ENCODE results near the gene AP3S1. TPM values are rescaled to one million over a fixed set of nuclear protein-coding genes. Genes with fewer than 3 reads are reported as not detected.

AP3S1 gene
- polyA plus RNA-seq, 3 donors: 30.2 to 86.1 (median 84.8) TPM

DNA sequence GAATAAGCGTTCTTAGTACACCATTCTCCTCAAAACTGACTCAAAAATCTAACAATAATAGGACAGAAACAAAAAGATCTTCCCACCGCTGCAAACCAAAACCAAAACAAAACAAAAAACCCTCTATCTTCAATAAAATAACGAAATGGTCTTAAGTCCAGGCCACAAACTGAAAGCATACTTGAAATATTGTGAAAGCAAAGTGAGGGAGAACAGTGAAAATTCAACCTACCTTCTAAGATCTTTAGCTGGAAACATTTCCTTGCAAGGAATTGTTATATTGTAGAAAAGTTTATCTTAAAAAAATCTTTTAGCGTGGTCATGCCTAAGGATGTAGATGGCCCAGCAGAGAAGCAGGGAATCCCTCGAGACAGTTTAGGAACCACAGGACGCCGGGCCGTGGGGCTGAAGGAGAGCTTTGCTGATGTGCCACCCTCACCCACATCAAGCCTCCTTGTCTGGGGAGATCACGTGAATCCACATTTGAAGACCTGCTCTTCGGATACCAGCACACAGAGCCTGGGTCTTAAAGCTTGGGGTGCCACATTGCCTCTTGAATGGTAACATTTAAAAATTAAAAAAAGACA is 92.7 kb downstream of the AP3S1 start:
- no peak overlapping the region for H3K4me2 ChIP-seq (replicated peaks; ENCODE audit: extremely low read depth, low read length, poor library complexity, severe bottlenecking)
- 96% methylated on average over 4 of the region's 10 CpGs for WGBS (ENCODE audit: insufficient coverage)
- H3K27me3 Mint-ChIP-seq (ENCODE audit: low read depth in 3 of 3): peaks cover 0 to 2% (median 2%) of the 10 kb centered on the region in 3 donors
- no peaks in the 10 kb centered on the region for H4K20me1 ChIP-seq (ENCODE audit: insufficient read depth, low read length)
- no peak overlapping the region for H3K9ac ChIP-seq (ENCODE audit: insufficient read depth, low read length, poor library complexity, severe bottlenecking)
- no peak overlapping the region for H2AFZ ChIP-seq (ENCODE audit: insufficient read depth, low read depth, low read length, poor library complexity, severe bottlenecking)
- H3K27me3 ChIP-seq (ENCODE audit: control insufficient read depth in 2 of 2, insufficient read depth in 2 of 2, low read length in 2 of 2): no peaks in the 10 kb centered on the region
- no peaks in the 10 kb centered on the region for H3K4me1 ChIP-seq (ENCODE audit: control insufficient read depth in 1 of 2, insufficient read depth in 2 of 2, low read length in 2 of 2)
- H3K4me3 Mint-ChIP-seq: no peak overlapping the region
- H3K4me1 Mint-ChIP-seq: no peaks in the 10 kb centered on the region
- intact Hi-C loops (cut with micrococcal nuclease): no loop called here
- H3K79me2 ChIP-seq (ENCODE audit: insufficient read depth, low read length): no peaks in the 10 kb centered on the region
- H3K9me3 Mint-ChIP-seq: no peaks in the 10 kb centered on the region
- H3K27ac Mint-ChIP-seq: no peak overlapping the region
- no peak overlapping the region for H3K27ac ChIP-seq (ENCODE audit: low read depth in 1 of 2, low read length in 2 of 2)
- no peaks in the 10 kb centered on the region for H3K36me3 ChIP-seq (replicated peaks in 1 of 2; ENCODE audit: control insufficient read depth in 1 of 2, insufficient read depth in 2 of 2, low read length in 2 of 2)
- TF ChIP-seq, protein P1, sequence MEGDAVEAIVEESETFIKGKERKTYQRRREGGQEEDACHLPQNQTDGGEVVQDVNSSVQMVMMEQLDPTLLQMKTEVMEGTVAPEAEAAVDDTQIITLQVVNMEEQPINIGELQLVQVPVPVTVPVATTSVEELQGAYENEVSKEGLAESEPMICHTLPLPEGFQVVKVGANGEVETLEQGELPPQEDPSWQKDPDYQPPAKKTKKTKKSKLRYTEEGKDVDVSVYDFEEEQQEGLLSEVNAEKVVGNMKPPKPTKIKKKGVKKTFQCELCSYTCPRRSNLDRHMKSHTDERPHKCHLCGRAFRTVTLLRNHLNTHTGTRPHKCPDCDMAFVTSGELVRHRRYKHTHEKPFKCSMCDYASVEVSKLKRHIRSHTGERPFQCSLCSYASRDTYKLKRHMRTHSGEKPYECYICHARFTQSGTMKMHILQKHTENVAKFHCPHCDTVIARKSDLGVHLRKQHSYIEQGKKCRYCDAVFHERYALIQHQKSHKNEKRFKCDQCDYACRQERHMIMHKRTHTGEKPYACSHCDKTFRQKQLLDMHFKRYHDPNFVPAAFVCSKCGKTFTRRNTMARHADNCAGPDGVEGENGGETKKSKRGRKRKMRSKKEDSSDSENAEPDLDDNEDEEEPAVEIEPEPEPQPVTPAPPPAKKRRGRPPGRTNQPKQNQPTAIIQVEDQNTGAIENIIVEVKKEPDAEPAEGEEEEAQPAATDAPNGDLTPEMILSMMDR (IDR thresholded peaks at IDR 0.05): no peak
- no peak overlapping the region for H3K4me3 ChIP-seq (replicated peaks in 1 of 3; ENCODE audit: low read depth in 2 of 3, low read length in 3 of 3)
- H3K36me3 Mint-ChIP-seq: no peaks in the 10 kb centered on the region
- H3K9me3 ChIP-seq (replicated peaks in 1 of 2; ENCODE audit: control insufficient read depth in 1 of 2, insufficient read depth in 1 of 2, low read length in 2 of 2): no peaks in the 10 kb centered on the region
- no peak for DNase-seq

DNA sequence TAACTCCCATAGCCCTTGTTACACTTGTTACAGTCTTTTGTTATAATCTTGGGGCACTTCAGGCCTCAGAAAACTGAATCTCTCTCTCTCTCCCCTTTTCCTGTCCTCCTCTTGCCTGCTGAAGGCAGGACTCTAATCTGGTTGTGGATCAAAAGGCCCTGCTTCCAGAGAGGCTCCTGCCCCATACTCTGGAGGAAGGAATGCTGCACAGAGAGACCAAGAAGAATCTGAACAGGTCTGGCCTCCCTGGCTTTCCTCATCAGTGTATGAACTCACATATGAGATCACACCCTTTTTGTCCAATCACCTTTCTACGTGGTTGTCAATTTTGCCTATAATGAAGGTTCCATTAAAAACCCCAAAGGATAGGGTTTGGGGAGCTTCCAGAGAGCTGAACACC is 94.3 kb downstream of the AP3S1 start:
- no peaks in the 10 kb centered on the region for H3K27me3 ChIP-seq (ENCODE audit: control insufficient read depth in 2 of 2, insufficient read depth in 2 of 2, low read length in 2 of 2)
- no peaks in the 10 kb centered on the region for H3K4me1 ChIP-seq (ENCODE audit: control insufficient read depth in 1 of 2, insufficient read depth in 2 of 2, low read length in 2 of 2)
- no peaks in the 10 kb centered on the region for H4K20me1 ChIP-seq (ENCODE audit: insufficient read depth, low read length)
- H3K4me2 ChIP-seq (replicated peaks; ENCODE audit: extremely low read depth, low read length, poor library complexity, severe bottlenecking): no peak overlapping the region
- H3K9me3 ChIP-seq (replicated peaks in 1 of 2; ENCODE audit: control insufficient read depth in 1 of 2, insufficient read depth in 1 of 2, low read length in 2 of 2): no peaks in the 10 kb centered on the region
- H3K9ac ChIP-seq (ENCODE audit: insufficient read depth, low read length, poor library complexity, severe bottlenecking): no peak overlapping the region
- H2AFZ ChIP-seq (ENCODE audit: insufficient read depth, low read depth, low read length, poor library complexity, severe bottlenecking): no peak overlapping the region
- TF ChIP-seq, protein P1 (IDR thresholded peaks at IDR 0.05): no peak
- H3K36me3 Mint-ChIP-seq: no peaks in the 10 kb centered on the region
- H3K27ac ChIP-seq (ENCODE audit: low read depth in 1 of 2, low read length in 2 of 2): no peak overlapping the region
- H3K27ac Mint-ChIP-seq: no peak overlapping the region
- intact Hi-C loops (cut with micrococcal nuclease): no loop called here
- H3K79me2 ChIP-seq (ENCODE audit: insufficient read depth, low read length): no peaks in the 10 kb centered on the region
- no peak overlapping the region for H3K4me3 Mint-ChIP-seq
- no peaks in the 10 kb centered on the region for H3K36me3 ChIP-seq (replicated peaks in 1 of 2; ENCODE audit: control insufficient read depth in 1 of 2, insufficient read depth in 2 of 2, low read length in 2 of 2)
- peaks cover 1% of the 10 kb centered on the region for H3K4me1 Mint-ChIP-seq
- no CpG with 5 or more reads among the region's 1 CpG for WGBS (ENCODE audit: insufficient coverage)
- peaks cover 0 to 8% (median 5%) of the 10 kb centered on the region in 3 donors for H3K27me3 Mint-ChIP-seq (ENCODE audit: low read depth in 3 of 3)
- H3K9me3 Mint-ChIP-seq: peaks cover 0 to 2% (median 0%) of the 10 kb centered on the region in 7 donors
- H3K4me3 ChIP-seq (replicated peaks in 1 of 3; ENCODE audit: low read depth in 2 of 3, low read length in 3 of 3): no peak overlapping the region
- no peak for DNase-seq

Measured in CD14-positive monocyte (primary cell).